IgD-negative memory B cell (primary cell): ENCODE results near the gene DNAJA3. TPM values are rescaled to one million over a fixed set of nuclear protein-coding genes. Genes with fewer than 3 reads are reported as not detected.

Source experiments
- H3K27ac Mint-ChIP-seq, 3 donors: one replicate each; pipeline ENCODE4 v1.8.0; 2020 to 2022; ENCODE audit warnings: mild to moderate bottlenecking in 3 of 3, mixed read lengths in 3 of 3, moderate library complexity in 1 of 3
- H3K27me3 Mint-ChIP-seq: one replicate; pipeline ENCODE4 v1.8.0; 2021; ENCODE audit warnings: mixed read lengths
- H3K36me3 Mint-ChIP-seq: one replicate; pipeline ENCODE4 v1.8.0; 2020; ENCODE audit warnings: mild to moderate bottlenecking, mixed read lengths
- H3K4me1 Mint-ChIP-seq, 3 donors: one replicate each; pipeline ENCODE4 v1.8.0; 2020 to 2022; ENCODE audit warnings: mixed read lengths in 3 of 3, mild to moderate bottlenecking in 1 of 3
- H3K4me3 Mint-ChIP-seq, 4 donors: one replicate each; pipeline ENCODE4 v1.8.0; 2020 to 2022; ENCODE audit warnings: mild to moderate bottlenecking in 4 of 4, mixed read lengths in 4 of 4, moderate library complexity in 3 of 4
- H3K9me3 Mint-ChIP-seq, 3 donors: one replicate each; pipeline ENCODE4 v1.8.0; 2020 to 2021; ENCODE audit warnings: mixed read lengths in 3 of 3, mild to moderate bottlenecking in 1 of 3
- polyA plus RNA-seq: library from polyadenylated mRNA; unstranded; fragments of 300-500 nt; fragmentation: Illumina TruSeq; gene quantifications from one replicate; pipeline ENCODE4 v1.2.3, GENCODE V29; 2021

DNAJA3 gene
- polyA plus RNA-seq, 1 donor from 2014 or later = 42.7 TPM

DNA sequence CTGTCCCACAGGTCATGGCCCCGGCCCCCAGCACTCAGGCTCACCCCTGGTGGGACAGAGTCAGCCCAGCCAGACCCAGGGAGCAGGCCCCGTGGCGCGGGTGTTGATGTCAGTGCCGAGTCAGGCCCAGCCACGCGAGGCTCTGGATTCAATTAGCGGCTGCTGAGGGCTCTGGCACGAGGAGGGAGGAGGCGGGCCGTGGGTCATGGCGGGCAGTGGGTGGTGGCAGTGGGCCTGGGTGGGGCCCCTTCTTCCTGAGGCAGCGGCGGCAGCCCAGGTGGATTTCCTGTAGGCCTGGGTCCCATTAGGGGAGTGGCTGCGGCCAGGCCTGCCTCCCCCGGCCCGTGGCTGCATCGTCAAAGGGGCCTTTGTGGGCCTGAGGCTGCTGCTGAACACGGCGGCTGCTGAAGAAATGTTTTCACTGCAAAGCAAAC lies 41.1 kb upstream of the DNAJA3 start:
- Mint-ChIP-seq H3K9me3 (no peaks in the 10 kb centered on the region), H3K4me1 (no peaks in the 10 kb centered on the region), H3K27me3 (no peaks in the 10 kb centered on the region), H3K27ac (peak overlapping the region in 1 of 3 donors; percentile 31), H3K4me3 (no peak overlapping the region), H3K36me3 (peaks cover 5% of the 10 kb centered on the region)

GRCh38 chr16:4385066-4385788 lies 40.4 kb upstream of the DNAJA3 start:
- H3K4me1 Mint-ChIP-seq = no peaks in the 10 kb centered on the region
- peak overlapping the region in 1 of 3 donors; percentile 89 for H3K27ac Mint-ChIP-seq
- H3K27me3 Mint-ChIP-seq = no peaks in the 10 kb centered on the region
- H3K4me3 Mint-ChIP-seq = peak overlapping the region in 1 of 4 donors; percentile 29
- peaks cover 5% of the 10 kb centered on the region for H3K36me3 Mint-ChIP-seq
- no peaks in the 10 kb centered on the region for H3K9me3 Mint-ChIP-seq

DNA sequence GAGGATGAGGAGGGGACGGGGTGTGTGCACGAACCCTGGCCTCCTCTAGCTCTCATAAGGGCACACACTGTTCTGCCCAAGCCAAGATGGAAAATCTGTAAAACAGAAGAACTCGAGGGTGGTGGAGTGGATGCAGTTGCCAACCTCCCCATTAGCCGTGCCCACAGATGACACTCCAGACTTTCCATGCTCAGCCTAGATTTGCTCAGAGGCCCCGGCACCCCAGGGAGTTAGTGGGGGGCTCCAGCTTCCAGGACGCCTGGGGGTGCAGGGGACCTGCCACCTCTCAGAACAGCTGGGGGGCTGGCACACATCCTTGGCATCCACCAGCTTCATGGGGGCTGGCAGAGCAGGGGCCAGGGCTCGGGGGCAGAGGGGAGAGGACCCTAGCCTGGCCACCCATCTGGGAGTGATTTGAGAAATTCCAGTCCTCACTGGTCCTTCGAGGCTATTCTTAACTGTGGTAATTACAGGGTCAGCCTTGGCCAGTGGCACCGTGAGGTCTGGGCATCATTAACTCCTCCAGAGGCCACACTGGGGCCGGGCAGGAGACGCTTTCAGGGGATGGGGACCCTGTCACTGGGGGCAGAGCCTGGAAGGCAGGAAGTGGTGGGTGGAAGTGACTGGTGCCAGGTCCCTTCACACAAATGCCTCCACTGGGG lies 39.7 kb upstream of the DNAJA3 start:
- H3K27ac Mint-ChIP-seq = peak overlapping the region in 1 of 3 donors; percentile 89
- no peaks in the 10 kb centered on the region for H3K27me3 Mint-ChIP-seq
- H3K4me3 Mint-ChIP-seq = peak overlapping the region in 1 of 4 donors; percentile 29
- H3K9me3 Mint-ChIP-seq = no peaks in the 10 kb centered on the region
- no peaks in the 10 kb centered on the region for H3K4me1 Mint-ChIP-seq
- H3K36me3 Mint-ChIP-seq = peaks cover 5% of the 10 kb centered on the region

GRCh38 chr16:4386451-4386805 lies 39.2 kb upstream of the DNAJA3 start:
- Mint-ChIP-seq H3K36me3 (peaks cover 5% of the 10 kb centered on the region), H3K4me1 (no peaks in the 10 kb centered on the region), H3K4me3 (no peak overlapping the region), H3K27me3 (no peaks in the 10 kb centered on the region), H3K27ac (peak overlapping the region in 1 of 3 donors; percentile 89), H3K9me3 (no peaks in the 10 kb centered on the region)

DNA sequence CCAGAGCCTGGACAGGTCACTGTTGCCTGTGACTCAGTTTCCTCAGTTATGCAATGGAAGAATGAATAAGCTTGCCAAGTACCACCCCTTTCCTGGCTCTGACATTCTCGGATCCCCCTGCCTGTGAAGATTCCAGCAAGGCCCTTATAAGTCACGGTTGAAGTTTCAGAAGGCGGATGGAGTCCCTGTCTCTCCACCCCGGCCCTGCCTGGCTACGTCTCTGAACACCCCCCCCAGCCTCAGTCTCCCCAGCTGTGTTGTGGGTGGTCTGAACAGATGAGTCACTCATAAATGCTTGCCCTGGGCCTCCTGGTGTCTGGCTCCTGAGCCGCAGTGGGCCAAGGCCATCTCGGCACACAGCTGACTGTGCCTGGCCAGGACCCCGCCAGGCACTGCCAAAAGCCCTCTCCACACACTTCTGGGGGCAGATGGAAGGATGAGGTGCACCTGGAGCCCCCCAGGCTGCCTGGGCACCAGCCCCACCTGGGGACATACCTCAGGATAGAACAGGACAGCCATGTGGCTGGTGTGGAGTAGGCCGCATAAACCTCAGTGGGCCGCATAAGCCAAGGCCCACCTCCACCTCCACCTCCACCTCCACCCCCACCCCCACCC lies 38.6 kb upstream of the DNAJA3 start:
- no peak overlapping the region for H3K4me3 Mint-ChIP-seq

GRCh38 chr16:4387781-4388180 lies 37.9 kb upstream of the DNAJA3 start:
- Mint-ChIP-seq H3K27me3 (no peaks in the 10 kb centered on the region), H3K27ac (peak overlapping the region in 1 of 3 donors; percentile 89), H3K4me1 (no peaks in the 10 kb centered on the region), H3K4me3 (no peak overlapping the region), H3K36me3 (peaks cover 5% of the 10 kb centered on the region), H3K9me3 (no peaks in the 10 kb centered on the region)

More for the DNA sequence above, 38.6 kb upstream of the DNAJA3 start:
- Mint-ChIP-seq H3K4me1 (no peaks in the 10 kb centered on the region), H3K27ac (peak overlapping the region in 1 of 3 donors; percentile 89), H3K9me3 (no peaks in the 10 kb centered on the region), H3K36me3 (peaks cover 5% of the 10 kb centered on the region), H3K27me3 (no peaks in the 10 kb centered on the region)

DNA sequence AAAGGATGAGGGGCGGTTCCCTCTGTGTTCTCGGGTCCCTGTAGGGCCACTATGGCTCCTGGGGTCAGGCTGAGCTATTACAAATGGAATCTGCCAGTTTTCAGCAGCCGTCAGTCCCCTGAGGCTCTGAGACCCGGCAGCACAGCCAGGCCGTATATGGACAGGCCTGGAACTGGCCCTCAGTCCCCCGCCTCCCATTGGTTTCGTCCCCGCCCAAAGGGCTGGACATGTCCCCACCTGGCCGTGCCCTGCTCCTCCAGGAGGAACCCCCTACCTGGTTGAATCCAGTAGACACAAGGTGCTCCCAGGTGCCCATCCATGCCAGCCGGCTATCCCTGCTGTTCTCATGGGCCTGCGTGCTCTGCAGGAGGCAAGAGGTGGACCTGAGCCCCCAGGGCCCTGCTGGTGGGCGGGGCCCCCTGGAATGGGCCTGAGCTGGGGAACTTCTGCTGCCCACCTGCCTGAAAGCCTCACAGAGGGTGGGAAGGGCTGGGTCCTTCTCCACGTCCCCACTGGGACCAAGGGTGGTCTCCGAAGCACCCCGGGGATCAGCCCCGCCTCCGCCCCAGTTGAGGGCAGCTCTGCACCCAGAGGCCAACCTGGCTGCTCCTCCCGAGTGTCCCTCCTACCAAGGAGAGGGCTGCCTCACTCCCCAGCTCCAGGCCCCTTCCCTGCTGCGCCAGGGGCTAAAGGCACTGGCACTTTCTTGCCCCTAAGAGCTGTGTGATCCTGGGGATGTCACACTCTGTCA lies 37.2 kb upstream of the DNAJA3 start:
- H3K36me3 Mint-ChIP-seq = peaks cover 4% of the 10 kb centered on the region
- H3K4me3 Mint-ChIP-seq = no peak overlapping the region
- H3K4me1 Mint-ChIP-seq = no peaks in the 10 kb centered on the region
- peak overlapping the region in 2 of 3 donors; percentile 73 to 87 for H3K27ac Mint-ChIP-seq
- H3K9me3 Mint-ChIP-seq = no peaks in the 10 kb centered on the region
- no peaks in the 10 kb centered on the region for H3K27me3 Mint-ChIP-seq

DNA sequence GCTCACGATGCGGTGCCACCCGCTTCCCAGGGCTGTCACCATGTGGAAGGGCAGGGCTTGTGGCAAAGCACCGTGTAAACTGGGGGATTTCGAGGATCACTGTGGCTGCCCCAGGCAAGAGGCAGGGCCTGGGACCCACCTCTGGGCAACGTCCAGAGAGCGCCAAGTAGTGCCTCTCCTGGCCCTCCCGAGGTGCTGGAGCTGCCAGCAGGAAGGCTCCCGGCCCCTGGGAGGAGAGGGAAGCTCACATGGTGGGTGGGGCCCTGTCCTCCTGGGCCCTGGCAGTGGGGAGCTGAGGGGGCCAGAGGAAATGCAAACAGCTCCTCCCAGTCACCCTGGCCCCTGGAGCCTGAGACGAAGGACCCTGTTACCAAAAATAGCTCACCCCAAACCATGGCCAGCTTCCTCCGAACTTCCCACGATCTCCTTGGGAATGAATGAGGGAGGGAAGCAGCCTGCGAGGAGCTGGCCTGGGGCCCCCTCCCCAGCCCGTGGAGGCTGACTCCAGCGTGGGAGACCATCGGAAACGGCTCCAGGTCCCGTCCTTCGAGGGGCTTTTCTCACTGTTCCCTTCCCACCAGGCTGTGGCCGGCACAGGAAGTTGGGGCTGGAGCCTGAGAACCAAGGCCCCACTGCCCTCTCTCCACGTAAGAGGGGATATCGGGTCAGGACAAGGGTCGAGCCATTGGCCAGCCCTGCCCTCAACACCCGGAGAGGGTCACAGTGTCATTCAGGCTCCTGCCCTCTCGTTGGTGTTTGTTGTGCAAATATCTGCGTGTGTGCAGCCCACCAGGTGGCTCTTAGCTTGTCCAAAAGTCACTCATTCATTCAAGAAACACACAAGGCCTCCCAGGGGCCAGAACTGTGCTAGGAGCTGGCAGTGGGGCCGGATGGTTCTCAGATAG lies 36.4 kb upstream of the DNAJA3 start:
- H3K9me3 Mint-ChIP-seq = no peaks in the 10 kb centered on the region
- peak overlapping the region in 2 of 3 donors; percentile 73 to 87 for H3K27ac Mint-ChIP-seq
- no peak overlapping the region for H3K4me3 Mint-ChIP-seq
- H3K4me1 Mint-ChIP-seq = peaks cover 0 to under 1% (median 0%) of the 10 kb centered on the region in 3 donors
- peaks cover 4% of the 10 kb centered on the region for H3K36me3 Mint-ChIP-seq
- H3K27me3 Mint-ChIP-seq = no peaks in the 10 kb centered on the region

GRCh38 chr16:4390266-4391260 lies 35.1 kb upstream of the DNAJA3 start:
- H3K9me3 Mint-ChIP-seq = no peaks in the 10 kb centered on the region
- peaks cover 0 to 2% (median 1%) of the 10 kb centered on the region in 3 donors for H3K4me1 Mint-ChIP-seq
- H3K36me3 Mint-ChIP-seq = peaks cover 5% of the 10 kb centered on the region
- peak overlapping the region in 3 of 4 donors; percentile 12 to 46 (median 23) for H3K4me3 Mint-ChIP-seq
- no peaks in the 10 kb centered on the region for H3K27me3 Mint-ChIP-seq
- peak overlapping the region in 2 of 3 donors; percentile 87 for H3K27ac Mint-ChIP-seq

- Mint-ChIP-seq H3K27me3 (no peaks in the 10 kb centered on the region), H3K36me3 (peaks cover 5% of the 10 kb centered on the region), H3K4me3 (peak overlapping the region in 2 of 4 donors; percentile 39 to 57), H3K4me1 (peaks cover 0 to 4% (median 1%) of the 10 kb centered on the region in 3 donors), H3K27ac (peak overlapping the region in 2 of 3 donors; percentile 87), H3K9me3 (no peaks in the 10 kb centered on the region)
Measured at GRCh38 chr16:4391631-4392381, 33.9 kb upstream of the DNAJA3 start.

DNA sequence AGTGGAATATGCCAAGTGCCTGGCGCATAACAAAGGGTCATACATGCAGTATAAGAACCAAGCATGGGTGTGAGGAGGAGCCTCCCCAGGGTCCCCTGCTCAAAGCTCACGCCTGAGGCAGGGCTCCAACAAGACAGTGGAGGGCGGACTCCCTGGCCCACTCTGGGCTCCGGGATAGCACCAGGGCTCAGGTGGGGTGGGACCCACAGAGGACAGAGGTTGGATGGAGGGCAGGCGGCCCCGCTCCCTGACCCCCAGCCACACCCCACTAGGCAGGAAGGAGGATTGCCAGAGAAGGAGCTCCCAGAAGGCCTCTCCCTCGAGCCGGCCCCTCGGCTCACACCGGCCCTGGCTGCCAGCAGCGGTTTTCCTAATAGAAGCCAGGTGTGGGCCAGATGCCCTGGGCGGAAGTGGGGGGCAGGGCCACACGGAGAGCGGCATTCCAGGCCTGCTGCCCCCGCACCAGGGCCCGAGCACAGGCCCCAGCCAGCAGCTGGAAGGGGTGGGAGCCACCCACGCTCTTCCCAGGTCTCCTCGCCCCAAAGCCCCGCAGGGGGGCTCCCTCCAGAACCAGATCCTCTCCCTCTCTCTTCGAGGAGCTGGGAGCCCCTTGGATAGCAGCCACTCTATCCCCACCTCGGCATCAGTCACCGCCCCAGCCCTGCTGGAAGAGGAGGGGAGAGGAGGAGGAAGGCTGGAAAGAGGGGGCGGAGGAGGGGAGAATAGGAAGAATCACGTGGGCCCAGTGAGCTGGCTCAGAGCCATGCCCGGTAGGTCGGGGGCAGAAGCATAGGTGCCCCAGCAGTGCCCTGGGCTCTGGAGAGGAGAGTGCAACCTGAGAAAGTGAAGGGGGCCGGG lies 33.1 kb upstream of the DNAJA3 start:
- H3K36me3 Mint-ChIP-seq = peaks cover 6% of the 10 kb centered on the region
- H3K4me3 Mint-ChIP-seq = peak overlapping the region in 1 of 4 donors; percentile 57
- H3K27me3 Mint-ChIP-seq = no peaks in the 10 kb centered on the region
- H3K27ac Mint-ChIP-seq = peak overlapping the region in 2 of 3 donors; percentile 87
- no peaks in the 10 kb centered on the region for H3K9me3 Mint-ChIP-seq
- peaks cover 0 to 4% (median 1%) of the 10 kb centered on the region in 3 donors for H3K4me1 Mint-ChIP-seq

GRCh38 chr16:4393240-4393600 lies 32.4 kb upstream of the DNAJA3 start:
- Mint-ChIP-seq H3K4me1 (peaks cover 0 to 4% (median 1%) of the 10 kb centered on the region in 3 donors), H3K9me3 (no peaks in the 10 kb centered on the region), H3K4me3 (no peak overlapping the region), H3K27me3 (no peaks in the 10 kb centered on the region), H3K27ac (peak overlapping the region in 2 of 3 donors; percentile 31 to 87), H3K36me3 (peaks cover 6% of the 10 kb centered on the region)
